Hepatic stellate cell (primary cell): ENCODE data around the gene NDUFAF8.

Source experiments
- DNase-seq: peaks from one replicate; pipeline ENCODE4 v3.0.0; 2011; ENCODE audit warnings: low spot score

Gene NDUFAF8, protein sequence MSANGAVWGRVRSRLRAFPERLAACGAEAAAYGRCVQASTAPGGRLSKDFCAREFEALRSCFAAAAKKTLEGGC

DNA sequence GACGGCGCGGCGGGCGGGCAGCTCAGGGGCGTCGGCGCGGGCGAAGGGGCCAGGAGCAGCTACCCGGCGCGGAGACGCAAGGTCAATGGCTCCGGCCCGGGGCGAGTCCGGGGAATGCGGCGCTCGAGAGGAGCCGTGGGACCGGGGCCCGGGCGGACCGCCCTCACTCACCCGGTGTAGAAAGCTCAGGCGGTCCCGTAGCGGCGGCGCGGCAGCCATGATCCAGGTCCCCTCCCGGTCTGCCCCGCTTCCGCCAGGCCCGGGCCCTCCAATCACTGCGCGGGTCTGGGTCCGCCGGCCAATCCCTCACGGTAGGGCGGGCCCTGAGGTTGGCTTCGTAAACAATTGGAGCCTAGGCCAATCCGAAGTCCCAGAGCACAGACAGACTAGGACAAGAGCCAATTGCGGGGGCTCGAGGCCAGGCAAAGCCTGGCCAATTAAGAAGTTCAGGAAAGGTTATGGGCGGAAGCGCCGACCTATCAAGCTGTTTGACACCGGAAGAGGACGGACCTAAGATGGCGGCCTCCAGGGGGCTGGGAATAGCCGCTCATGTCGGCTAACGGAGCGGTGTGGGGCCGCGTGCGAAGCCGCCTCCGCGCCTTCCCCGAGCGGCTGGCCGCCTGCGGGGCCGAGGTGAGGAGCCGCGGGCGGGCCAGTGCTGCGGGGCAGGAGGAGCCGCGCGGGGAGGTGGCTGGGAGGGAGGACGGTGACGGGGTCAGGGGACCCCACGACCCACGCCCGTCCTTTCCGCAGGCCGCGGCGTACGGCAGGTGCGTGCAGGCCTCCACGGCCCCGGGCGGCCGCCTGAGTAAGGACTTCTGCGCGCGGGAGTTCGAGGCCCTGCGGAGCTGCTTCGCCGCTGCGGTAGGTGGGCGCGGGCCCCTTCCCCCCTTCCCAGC lies at the start of gene NDUFAF8, which contains the start of gene TEPSIN:
TSS of gene NDUFAF8 (plus strand) at position 504 of the 899 bp plus-strand sequence. CDS start at position 550, 46 bp downstream.
TSS of gene TEPSIN (minus strand) at position 241 of the 899 bp plus-strand sequence. CDS start at position 219, 22 bp downstream.
- DNase-seq = peak; percentile 100

DNA sequence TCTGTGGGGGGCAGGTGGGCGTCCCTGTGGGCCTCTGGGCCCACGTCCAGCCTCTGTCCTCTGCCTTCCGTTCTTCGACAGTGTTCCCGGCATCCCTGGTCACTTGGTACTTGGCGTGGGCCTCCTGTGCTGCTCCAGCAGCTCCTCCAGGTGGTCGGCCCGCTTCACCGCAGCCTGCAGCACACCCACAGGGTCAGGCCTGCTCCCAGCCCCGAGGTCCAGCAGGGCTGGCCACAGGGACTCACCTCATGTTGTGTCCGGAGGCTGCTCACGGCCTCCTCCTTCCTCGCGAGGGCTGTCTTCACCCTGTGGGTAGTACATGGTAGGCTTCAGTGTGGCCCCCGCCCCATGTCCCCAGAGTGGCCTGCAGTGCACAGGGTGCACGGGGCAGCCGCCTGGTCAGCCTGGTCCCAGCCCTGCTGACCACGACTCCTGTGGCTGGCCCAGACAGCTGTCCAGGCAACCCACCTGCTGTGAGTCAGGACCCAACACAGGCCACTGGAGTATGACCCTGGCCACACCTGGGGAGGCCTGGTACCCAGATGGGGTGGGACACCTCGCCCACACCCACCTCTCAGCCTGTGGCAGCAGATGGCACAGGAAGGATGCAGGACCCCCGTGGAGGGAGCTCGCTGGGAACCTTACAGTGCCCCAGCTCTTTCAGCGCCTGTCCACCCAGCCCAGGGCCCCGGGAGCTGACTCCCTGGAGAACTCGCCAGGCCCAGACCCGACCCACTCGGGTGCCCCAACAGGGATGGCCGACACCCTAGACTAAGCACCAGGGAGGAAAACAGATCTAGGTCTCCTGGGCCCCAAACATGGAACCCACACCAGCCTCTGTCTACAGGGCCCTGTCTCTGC lies 49.2 kb upstream of the NDUFAF8 start:
- no peak for DNase-seq

DNA sequence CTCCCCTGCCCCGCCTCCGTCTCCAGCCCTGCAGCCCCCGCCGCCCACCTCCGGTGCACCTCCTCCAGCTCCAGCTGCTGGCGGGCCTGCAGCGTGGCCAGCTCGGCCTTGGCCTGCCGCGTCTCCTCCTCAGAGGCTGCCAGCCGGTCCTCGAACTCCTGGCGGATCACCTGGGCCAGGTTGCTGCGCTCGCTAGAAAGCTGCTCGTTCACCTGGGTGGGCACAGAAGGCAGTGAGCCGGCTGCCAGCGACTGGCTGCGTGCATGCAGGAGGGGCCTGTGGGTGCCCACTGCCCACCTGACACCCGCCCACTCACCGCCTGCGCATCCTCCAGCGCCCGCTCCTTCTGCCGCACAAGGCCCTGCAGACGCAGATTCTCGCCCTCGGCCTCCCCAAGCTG lies 48.5 kb upstream of the NDUFAF8 start:
- DNase-seq = no peak

DNA sequence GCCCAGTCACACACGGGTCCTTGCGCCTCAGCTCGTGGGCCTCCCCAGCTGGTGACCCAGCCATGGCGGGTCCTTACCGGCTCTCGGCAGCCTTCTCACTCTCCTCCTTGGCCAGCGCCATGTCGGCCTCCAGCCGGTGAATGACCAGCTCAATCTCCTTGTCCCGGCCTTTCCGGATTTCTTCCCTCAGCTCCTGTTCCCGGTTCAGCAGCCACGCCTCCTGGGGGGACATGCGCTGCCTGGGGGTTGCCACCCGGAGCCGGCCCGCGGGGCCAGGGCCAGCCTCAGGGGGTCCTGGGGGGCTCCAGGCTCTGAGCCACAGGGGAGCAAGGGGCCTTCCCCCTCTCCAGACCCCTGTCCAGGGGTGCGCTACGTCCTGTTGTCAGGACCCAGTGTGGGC lies 48.0 kb upstream of the NDUFAF8 start:
- no peak for DNase-seq

DNA sequence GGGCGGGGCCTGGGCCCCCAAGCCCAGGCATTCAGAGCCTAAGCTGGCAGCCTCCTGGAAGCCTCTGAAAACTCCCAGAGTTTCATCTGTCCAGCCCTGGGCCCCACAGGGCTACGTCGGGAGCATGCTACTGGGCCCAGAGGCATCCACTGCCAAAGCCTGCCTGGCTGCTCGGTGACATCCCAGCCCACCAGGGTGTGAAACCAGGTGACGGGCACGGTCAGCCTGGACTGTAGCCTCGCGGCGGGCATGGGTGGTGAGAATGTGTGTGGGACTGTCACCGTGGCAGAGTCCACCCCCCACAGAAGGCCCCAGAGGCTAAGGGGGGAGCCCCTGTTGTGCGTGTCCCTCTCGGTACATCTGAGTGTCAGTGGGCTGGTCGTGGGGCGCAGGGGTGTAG lies 47.5 kb upstream of the NDUFAF8 start:
- no peak for DNase-seq

DNA sequence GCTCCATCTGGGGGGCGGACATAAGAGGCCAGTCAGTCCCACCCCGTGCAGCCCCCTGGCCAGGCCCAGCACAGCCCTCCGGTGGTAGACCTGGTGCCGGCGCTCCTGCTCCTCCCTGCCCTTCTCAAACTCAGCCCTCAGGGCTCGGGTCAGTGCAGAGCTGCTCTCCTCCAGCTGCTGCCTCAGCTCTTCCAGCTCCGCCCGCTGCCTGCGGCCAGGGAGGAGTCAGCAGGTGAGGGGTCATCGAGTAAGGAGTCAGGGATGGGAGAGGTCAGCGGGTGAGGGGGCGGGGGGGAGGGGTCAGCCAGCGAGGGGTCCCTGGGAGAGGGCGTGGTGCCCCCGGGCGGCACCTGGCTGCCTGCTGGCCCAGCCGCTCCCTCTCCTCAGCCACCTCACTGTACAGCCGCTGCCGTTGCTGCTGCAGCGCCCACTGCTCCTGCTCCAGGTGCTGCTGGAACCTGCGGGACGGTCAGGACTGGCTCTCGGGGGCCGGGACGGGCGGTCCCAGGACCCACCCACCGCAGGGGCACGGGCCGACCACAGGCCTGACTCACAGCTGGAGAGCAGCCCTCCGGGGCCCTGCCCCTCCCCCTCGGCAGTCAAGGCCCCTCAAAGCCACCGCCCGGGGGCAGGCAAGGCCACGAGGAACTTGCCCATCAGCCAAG lies 46.6 kb upstream of the NDUFAF8 start:
- no peak for DNase-seq

DNA sequence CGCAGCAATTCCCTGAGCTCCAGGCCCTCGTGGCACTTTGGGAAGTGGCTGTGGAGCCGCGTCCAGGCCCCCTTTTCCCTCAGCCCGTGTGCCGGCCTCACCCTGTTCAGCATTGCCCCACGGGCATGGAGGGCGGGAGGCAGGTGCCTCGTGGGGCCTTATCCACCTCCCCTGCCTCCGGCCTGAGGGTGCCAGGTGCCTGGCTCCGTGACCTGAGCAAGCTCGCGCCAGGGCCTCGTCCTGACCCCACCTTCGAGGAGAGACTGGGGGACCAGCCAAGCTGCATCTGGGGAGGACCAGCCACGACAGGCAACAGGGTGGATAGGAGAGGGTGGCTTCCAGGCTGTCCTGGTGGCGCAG lies 46.1 kb upstream of the NDUFAF8 start:
- no peak for DNase-seq

DNA sequence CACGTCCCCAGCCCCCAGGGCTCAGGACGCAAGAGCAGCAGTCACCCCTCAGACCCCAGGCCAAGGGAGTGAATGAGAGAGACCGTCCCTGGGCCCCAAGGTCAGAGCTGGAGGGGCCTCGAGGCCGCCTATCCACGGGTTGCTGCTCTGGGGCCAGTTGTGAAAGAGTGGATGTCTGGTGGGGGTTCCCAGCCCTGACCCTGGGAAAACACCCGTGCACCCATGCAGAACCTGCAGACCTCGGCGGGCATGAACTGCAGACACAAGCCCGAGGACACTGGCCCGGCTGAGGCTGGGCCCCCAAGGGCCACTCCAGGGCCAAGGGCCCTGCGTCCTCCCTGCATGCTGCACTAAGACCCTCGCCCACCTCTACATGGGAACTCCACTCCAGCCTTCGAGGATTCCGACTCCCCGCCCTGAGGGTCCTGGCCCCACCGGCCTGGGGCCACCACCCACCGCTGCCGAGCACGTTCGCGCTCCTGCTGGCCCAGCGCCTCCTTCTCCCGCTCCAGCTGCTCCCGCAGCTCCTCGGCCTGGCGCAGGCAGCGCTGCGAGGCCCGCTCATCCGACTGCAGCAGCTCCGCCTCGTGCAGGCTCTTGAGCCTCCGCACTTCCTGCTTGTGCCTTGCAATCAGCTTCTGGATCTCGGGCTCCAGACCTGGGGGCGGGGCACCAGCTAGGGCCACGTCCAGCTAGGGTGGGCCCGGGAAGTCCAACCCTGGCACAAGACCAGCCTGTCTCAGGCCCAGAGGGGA lies 45.5 kb upstream of the NDUFAF8 start:
- no peak for DNase-seq

DNA sequence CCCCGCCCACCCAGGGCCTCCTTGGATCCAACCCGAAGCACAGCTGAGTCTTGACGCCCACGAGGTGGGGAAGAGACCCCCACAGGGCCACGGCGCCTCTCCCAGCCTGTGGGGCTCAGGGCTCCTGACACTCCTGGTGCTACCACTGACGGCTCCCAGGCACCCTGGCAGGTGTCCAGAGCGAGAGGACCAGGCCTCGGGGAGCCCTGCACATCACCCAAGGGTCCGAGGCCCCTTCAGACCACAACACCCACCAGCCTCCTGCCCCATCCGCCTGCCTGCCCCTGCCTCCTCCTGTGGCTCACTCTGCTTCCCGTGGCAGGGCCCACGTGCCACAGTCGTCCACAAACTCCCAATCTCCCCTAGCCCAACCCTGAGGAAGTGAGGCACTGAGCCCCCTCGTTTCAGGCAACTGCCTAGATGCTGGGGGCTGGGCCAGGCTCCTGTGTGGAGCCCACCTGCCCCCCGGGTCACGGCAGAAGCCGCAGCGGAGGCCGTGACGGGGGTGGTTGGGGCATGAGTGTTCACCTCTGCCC lies 44.8 kb upstream of the NDUFAF8 start:
- DNase-seq = no peak

DNA sequence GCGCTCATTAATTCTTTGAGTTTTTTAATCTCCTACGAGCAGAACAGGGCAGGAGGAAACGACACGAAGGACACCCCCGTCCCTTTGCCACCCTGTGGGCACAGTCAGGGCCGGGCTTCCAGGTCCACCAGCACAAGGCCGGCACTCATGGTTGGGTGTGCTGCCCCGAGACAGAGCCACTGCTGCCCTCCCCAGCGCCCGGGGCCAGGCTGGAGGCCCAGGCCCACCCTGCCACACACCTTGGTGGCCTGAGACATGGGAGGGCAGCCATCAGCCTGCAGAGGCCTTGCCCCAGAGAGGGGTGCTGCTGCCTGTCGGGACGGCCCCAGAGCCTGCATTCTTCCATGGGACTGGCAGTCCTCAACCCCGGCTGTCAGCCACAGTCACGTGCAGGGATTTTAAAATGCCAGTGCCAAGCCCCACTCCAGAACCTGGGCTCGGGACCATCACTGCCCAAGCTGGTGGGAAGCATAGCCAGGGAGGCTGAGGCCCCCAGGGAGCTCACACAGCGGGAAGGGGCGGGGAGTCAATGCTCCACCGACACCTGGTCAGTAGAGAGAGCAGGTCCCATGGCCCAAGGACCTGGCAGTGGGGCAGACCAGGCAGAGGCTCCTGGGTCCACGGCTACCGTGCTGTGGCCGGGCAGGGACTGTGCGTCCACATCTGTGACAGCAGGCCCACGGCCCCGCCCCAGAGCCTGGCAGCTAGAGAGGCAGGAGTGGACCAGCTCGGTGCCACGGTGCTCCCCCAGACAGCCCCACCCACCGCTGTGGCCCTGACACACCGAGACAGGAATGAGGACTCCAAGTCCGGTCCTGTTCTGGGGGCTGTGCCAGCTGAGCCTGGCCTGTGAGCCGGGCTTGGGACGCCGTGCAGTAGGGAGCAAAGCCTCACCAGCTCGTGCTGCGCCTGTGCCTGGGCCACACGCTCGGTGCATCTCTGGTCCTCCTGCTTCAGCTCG lies 43.9 kb upstream of the NDUFAF8 start:
- no peak for DNase-seq

DNA sequence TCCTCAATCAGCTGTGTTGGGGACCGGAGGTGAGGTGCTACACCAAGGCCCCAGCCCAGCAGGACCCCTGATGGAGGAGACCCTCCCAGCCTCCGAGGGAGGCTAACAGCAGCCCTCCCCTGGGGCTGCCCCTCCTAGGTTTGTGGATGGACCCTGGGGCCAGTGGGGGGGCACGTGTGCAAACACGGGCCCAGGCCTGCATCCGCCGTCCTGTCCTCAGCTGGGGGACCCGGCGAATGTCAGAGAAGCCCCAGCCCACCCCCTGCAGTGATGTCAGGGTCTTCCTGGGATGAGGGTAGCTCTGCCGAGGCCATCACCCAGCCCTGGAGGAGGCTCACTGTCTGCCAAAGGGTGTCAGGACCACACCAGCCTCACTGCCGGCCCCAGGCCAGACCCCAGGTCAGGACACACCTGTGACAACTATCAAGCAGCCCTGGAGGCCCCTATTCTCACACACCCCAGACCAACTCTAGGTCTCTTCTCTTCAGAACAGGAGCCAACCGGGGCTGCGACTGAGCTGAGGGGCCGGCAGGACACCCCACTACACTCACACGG lies 43.1 kb upstream of the NDUFAF8 start:
- DNase-seq = no peak

DNA sequence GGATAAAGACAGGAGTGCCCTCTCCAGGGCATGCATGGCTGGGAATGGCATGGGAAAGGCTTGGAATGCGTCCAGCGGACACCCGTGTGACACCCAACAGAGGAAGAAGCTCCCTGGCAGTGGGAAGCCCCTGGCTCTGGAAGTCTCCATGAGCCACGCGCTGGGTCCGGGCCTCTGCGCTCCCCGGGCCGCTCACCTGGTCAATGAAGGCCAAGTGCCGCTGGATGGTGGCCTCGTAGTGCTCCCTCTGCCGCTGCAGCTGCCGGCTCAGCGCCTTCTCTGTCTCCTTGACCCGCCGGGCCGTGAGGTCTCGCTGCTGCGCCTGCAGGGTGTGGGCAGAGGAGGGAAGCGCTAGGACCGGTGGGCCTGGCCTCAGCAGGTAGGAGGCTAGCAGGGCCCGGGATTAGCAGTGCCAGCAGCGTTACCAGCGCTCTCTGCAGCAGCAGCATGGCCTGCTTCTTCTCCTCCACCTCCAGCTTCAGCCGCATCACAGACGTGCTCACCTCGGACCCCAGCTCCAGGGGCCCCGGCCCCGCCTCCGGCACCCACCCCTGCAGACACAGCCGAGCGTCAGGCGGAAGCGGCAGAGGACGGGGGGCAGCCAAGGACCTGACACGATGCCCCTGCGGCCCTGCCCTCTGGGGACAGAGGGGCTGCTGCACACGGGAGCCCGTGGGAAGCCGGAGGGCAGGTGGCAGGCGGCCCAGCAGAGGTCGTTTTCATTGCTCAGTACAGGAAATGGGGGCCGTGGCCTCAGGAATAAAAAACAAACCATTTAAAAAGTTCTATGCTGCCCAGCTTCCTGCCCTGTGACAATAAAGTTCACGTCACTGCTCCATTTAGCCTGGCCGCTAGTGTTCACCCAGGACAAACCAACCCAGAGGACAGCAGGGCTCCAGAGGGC lies 42.4 kb upstream of the NDUFAF8 start:
- no peak for DNase-seq

DNA sequence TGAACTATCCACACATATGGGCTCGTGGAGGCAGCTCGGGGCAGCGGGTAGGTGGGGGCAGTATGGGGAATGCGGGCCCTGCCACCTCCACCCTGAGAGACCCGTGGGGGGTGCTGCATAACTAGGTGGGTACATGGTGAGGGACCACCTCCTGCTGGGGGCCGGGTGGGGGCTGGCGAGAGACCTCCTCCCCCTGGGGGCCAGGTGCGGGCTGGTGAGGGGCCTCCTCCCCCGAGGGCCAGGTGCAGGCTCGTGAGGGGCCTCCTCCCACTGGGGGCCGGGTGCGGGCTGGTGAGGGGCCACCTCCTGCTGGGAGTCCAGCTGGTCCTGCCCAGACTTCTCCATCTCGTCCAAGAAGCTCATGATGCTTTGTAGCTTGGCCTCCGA lies 41.7 kb upstream of the NDUFAF8 start:
- no peak for DNase-seq

DNA sequence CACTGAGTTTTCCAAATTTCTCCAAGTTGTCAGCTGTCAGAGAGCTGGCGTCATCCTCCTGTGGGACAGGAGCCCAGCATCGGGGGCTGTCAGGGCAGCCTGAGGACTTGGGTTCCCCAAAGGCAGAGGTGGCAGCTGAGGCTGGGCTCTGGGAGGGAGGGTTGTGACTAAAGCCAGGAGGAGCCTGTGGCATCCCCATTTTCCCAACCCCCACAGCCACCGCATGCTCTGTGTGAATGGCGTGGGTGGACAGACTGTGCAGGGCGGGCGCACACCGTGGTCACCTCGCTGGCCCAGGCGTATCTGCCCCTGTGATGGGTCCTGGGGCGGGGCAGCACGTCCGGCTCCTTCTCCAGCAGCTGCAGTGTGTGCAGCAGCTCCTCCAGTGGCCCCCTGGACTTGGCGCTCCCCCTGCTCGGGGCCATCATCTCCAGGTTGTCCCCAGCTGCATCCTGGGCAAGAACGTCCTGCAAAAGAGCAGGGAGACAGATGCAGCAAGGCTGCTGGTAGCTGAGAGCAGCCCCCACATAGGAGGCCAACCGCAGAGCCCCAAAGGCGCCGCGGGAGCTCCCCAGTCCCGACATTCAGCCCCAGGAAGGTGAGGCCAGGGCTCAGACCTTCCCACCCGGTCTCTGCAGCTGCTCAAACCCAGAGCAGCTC lies 41.2 kb upstream of the NDUFAF8 start:
- no peak for DNase-seq

DNA sequence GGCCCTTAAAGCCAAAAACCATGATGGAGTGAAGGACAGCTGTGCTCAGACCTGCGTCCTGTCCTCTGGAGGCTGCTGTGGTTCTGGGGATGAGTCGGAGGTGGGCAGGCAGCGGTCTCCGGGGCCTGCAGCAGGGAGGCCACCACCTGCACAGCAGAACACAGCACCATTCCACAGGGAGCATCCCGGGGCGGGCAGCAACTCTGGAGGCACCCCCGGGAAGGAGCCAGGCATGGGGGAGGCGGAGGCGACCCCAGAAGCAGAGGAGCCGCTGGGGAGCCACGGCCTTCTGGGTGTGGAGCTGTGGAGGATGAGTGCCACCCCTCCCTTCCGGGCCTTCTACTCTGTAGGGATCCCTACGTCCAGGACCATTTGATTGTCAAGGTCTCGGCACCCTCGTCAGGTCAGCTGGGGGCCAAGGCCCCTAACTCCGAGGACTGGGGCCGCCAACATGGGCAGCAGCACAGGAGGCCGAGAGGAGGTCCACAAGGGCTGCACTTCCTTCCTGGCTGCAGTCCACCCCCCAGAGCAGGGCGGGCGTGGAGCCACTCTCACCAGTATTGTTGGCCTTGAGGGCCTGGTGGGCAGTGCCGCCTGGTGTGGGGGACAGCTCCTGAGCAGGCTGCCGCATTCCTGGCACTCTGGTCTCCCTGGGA lies 40.2 kb upstream of the NDUFAF8 start:
- no peak for DNase-seq

DNA sequence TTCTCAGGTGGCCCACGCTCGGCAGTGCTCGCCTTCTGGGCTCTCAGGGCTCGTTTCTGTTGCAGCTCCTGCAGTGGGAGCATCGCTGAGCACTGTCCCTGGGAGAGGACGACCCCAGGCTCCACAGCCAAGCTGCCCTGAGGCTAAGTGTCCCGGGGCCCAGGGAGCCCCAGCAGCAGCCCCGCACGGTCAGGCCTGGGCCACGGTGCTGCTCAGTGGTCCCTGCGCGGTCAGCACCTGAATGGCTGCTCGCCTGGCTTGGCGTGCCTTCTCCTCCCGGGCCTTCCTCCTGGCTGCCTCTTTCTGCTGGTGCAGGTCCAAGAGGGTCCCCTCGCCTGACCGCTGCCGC lies 39.7 kb upstream of the NDUFAF8 start:
- no peak for DNase-seq

DNA sequence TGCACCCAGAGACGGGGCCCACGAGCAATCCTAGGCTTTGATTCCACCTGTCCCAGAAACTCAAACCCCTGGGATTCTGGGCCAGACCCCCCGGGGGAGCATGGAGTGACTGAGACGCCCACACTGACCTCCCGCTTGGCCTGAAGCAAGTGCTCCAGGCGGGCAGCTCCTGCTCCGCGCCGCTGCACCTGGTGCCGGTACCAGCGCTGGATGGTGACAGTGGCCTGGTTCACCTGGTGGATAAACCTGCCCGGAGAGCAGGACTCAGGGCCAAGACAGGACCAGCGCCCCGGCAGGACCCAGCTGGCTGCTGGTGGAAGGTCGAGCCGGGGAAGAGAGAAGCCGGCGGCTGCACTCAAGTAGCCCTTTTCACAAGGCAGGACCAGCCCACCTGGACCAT lies 38.9 kb upstream of the NDUFAF8 start:
- DNase-seq = no peak
